ENCODE results near the gene ACAD10. TPM values are rescaled to one million over a fixed set of nuclear protein-coding genes. Genes with fewer than 3 reads are reported as not detected.
A peak's percentile ranks its signal among the peaks of the same experiment; 100 is the strongest.

The ACAD10 gene
- 10 to 100 TPM; 58.2 to 65.7 TPM for total RNA-seq
- polyA plus RNA-seq (ENCODE audit: insufficient read depth, low read depth, low replicate concordance), result 35.2 TPM
- long read RNA-seq, donor 1, partial matches to known transcripts, result 0 of 2 reads
- long read RNA-seq, donor 1, other reads (novel, unspliced or antisense), result 0 of 2 reads
- long read RNA-seq, donor 2, result 0 reads

DNA sequence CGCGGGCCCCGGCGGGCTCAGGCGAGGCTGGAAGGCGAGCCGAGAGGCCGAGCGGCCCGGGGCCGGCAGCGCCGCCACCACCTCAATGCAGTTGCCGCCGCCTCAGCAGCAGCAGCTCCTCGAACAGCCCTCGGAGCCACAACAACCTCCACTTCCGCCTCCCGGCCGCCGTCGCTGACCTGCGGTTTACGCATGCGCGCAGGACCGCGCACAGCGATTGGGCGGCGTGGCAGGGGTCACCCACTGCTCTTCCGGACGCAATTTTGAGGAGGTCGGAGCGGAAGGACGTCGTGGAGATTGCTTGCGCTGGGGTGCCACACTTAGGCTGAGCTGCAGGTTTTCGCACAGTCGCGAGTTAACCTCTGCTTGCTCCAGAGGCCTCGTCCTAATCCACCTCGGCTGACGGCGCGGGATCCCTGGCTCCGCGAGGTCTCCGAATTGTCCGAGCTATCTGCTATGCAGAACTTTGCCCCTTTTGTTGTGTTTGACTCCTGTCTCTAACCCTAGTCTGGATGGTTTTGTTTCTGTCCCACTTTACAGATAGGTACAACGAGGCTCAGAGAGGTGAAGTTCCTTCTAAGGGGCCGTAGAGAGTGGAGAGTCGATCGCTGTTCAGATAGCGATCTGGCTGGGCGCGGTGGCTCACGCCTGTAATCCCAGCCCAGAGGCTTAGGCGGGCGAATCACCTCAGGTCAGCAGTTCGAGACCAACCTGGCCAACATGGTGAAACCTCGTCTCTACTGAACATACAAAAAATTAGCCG, at the start of gene ACAD10, which contains the start of gene BRAP:
ACAD10 (plus strand) TSS at position 243 of the 763 bp plus-strand sequence. CDS start 6,657 bp downstream, outside the sequence.
BRAP (minus strand) TSS at position 146 of the 763 bp plus-strand sequence. CDS start 164 bp downstream, outside the sequence.
- peak; percentile 94 for DNase-seq
- 0% methylated on average over 31 to 54 of the region's 63 CpGs for WGBS, 2 donors
- Histone ChIP-seq H3K4me1 (peaks cover 17% of the 10 kb centered on the region), H3K27me3 (no peaks in the 10 kb centered on the region), H3K27ac (peak within 1 kb of the TSS; percentile 78 to 86), H3K4me3 (peak within 1 kb of the TSS; percentile 91 to 95), H3K36me3 (ENCODE audit: low read depth, missing control alignments) (no peaks in the 10 kb centered on the region), H3K9me3 (no peaks in the 10 kb centered on the region)
- TF ChIP-seq POLR2A (IDR thresholded peaks at IDR 0.05), result no peak
- TF ChIP-seq, protein P1, sequence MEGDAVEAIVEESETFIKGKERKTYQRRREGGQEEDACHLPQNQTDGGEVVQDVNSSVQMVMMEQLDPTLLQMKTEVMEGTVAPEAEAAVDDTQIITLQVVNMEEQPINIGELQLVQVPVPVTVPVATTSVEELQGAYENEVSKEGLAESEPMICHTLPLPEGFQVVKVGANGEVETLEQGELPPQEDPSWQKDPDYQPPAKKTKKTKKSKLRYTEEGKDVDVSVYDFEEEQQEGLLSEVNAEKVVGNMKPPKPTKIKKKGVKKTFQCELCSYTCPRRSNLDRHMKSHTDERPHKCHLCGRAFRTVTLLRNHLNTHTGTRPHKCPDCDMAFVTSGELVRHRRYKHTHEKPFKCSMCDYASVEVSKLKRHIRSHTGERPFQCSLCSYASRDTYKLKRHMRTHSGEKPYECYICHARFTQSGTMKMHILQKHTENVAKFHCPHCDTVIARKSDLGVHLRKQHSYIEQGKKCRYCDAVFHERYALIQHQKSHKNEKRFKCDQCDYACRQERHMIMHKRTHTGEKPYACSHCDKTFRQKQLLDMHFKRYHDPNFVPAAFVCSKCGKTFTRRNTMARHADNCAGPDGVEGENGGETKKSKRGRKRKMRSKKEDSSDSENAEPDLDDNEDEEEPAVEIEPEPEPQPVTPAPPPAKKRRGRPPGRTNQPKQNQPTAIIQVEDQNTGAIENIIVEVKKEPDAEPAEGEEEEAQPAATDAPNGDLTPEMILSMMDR (IDR thresholded peaks at IDR 0.05), result no peak
- intact Hi-C loops (cut with DNase I; ENCODE audit: low total_unique reads), result loop anchor here (10.0 kb wide), 1 partner anchor 281 kb away; the partner anchor contains the start of gene SH2B3

DNA sequence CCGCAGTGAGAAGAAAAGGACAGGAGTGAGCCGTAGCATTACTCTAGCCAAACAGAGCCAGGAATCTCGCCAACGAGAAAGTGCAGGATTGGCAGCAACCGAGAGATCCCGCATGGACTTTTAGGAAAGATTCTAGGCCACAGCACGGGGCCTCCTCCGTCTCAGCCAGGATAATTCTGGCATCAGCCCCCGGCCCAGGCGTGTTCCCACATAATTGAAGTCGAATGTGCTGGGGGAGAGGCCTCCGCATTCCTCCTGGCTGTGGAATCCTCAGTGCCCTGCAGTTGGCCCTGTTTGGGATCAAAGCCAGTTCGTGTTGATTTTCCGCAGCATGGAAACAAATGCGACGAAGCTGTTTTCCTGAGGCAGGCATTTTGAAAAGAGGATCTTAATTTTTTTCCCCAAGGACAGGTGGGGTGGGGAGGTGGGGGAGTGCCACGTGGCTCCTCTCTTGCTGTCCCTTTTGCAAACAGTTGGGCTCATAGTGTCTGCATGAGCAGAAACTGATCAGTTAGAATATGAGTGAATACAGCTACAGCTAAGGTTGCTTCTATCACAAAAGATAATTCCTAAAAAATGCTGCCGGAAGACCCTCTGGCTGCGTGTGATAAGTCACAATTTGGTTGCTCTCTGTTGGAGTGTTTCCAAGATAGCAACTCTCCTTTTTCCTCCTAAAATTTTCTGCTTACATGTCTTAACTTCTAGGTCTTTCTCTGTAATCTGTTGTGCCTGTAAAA, 49.5 kb upstream of the ACAD10 start:
- TF ChIP-seq, protein P1 (IDR thresholded peaks at IDR 0.05), result no peak
- TF ChIP-seq POLR2A (IDR thresholded peaks at IDR 0.05), result no peak

GRCh38 chr12:111638556-111638955, 47.3 kb upstream of the ACAD10 start:
- TF ChIP-seq, protein P1 (IDR thresholded peaks at IDR 0.05), result no peak
- no peak for TF ChIP-seq POLR2A (IDR thresholded peaks at IDR 0.05)
- Histone ChIP-seq H3K27me3 (no peaks in the 10 kb centered on the region), H3K27ac (peak overlapping the region; percentile 83 to 85), H3K9me3 (no peaks in the 10 kb centered on the region), H3K4me3 (no peak overlapping the region), H3K4me1 (peaks cover 62% of the 10 kb centered on the region), H3K36me3 (ENCODE audit: low read depth, missing control alignments) (no peaks in the 10 kb centered on the region)
- DNase-seq, result peak; percentile 45
- 23 to 30% methylated on average over 6 of the region's 6 CpGs for WGBS, 2 donors
- intact Hi-C loops (cut with DNase I; ENCODE audit: low total_unique reads), result no loop called here

More for the DNA sequence above, 49.5 kb upstream of the ACAD10 start:
- Histone ChIP-seq H3K4me3 (no peak overlapping the region), H3K9me3 (no peaks in the 10 kb centered on the region), H3K4me1 (peaks cover 46% of the 10 kb centered on the region), H3K36me3 (ENCODE audit: low read depth, missing control alignments) (no peaks in the 10 kb centered on the region), H3K27ac (peak overlapping the region; percentile 67 to 85), H3K27me3 (no peaks in the 10 kb centered on the region)
- 24 to 36% methylated on average over 19 of the region's 19 CpGs for whole genome bisulfite sequencing, 2 donors
- intact Hi-C loops (cut with DNase I; ENCODE audit: low total_unique reads), result no loop called here
- DNase-seq, result peak; percentile 87

GRCh38 chr12:111640506-111640905, 45.3 kb upstream of the ACAD10 start:
- TF ChIP-seq, protein P1 (IDR thresholded peaks at IDR 0.05), result no peak
- no peak for TF ChIP-seq POLR2A (IDR thresholded peaks at IDR 0.05)
- Histone ChIP-seq H3K9me3 (no peaks in the 10 kb centered on the region), H3K27me3 (no peaks in the 10 kb centered on the region), H3K36me3 (ENCODE audit: low read depth, missing control alignments) (no peaks in the 10 kb centered on the region), H3K27ac (no peak overlapping the region), H3K4me1 (peaks cover 63% of the 10 kb centered on the region), H3K4me3 (no peak overlapping the region)
- intact Hi-C loops (cut with DNase I; ENCODE audit: low total_unique reads), result no loop called here
- no peak for DNase-seq
- 86 to 87% methylated on average over 5 of the region's 5 CpGs for WGBS, 2 donors

All from testis (tissue), 5 donors.